ENCODE results near the gene MLKL.

MLKL gene

GRCh38 chr16:74711938-74712337 is 11.3 kb upstream of the MLKL start:
- TF ChIP-seq CTCF (IDR thresholded peaks at IDR 0.05), result no peak

GRCh38 chr16:74710401-74710800 is 9.7 kb upstream of the MLKL start:
- TF ChIP-seq CTCF (IDR thresholded peaks at IDR 0.05), result no peak

- peak; percentile 96 for TF ChIP-seq CTCF (IDR thresholded peaks at IDR 0.05)
These were observed 8.8 kb upstream of the MLKL start for GRCh38 chr16:74709441-74709877.

- no peak for TF ChIP-seq CTCF (IDR thresholded peaks at IDR 0.05)
These were observed 585 bp downstream of the MLKL start for GRCh38 chr16:74700116-74700437.

GRCh38 chr16:74699666-74700065 is 996 bp downstream of the MLKL start:
- no peak for TF ChIP-seq CTCF (IDR thresholded peaks at IDR 0.05)

GRCh38 chr16:74698222-74698621 is 2.4 kb downstream of the MLKL start:
- no peak for TF ChIP-seq CTCF (IDR thresholded peaks at IDR 0.05)

GRCh38 chr16:74695450-74696422 is 4.9 kb downstream of the MLKL start:
- no peak for TF ChIP-seq CTCF (IDR thresholded peaks at IDR 0.05)
